HUES64 (cell line): ENCODE measurements around the gene BAZ1A. TPM values are rescaled to one million over a fixed set of nuclear protein-coding genes. Genes with fewer than 3 reads are reported as not detected.
A peak's percentile ranks its signal among the peaks of the same experiment; 100 is the strongest.

Experiments
- H3K27ac ChIP-seq: 2 replicates; pipeline ENCODE4 v1.7.0; 2013; ENCODE audit warnings: low read depth, low read length, inconsistent platforms
- H3K27me3 ChIP-seq: 2 replicates; pipeline ENCODE4 v1.6.1; 2013; ENCODE audit warnings: mild to moderate bottlenecking, low read length; ENCODE audit not compliant: insufficient read depth
- H3K36me3 ChIP-seq: 2 replicates; pipeline ENCODE4 v1.6.1; 2013; ENCODE audit warnings: mild to moderate bottlenecking, low read length; ENCODE audit not compliant: insufficient read depth
- H3K4me1 ChIP-seq: 2 replicates; pipeline ENCODE4 v1.6.1; 2013; ENCODE audit warnings: mild to moderate bottlenecking, low read length, moderate library complexity; ENCODE audit not compliant: insufficient read depth
- H3K4me3 ChIP-seq: 2 replicates; pipeline ENCODE4 v1.5.1; 2013; ENCODE audit warnings: mild to moderate bottlenecking, low read length, moderate library complexity
- H3K9ac ChIP-seq: 2 replicates; pipeline ENCODE4 v1.6.1; 2013; ENCODE audit warnings: mild to moderate bottlenecking, low read depth, low read length
- H3K9me3 ChIP-seq: 2 replicates; pipeline ENCODE4 v1.6.1; 2013; ENCODE audit warnings: low read depth, low read length; ENCODE audit not compliant: insufficient read depth
- WGBS: fragments of 150-250, 120-280 bp; methylation state at CpG from one replicate; pipeline ENCODE4 v1.1.7; 2013; ENCODE audit warnings: missing lambda C conversion rate; 5-methylcytosine and 5-hydroxymethylcytosine counted together
- polyA plus RNA-seq, 2 experiments: library from polyadenylated mRNA; stranded (reverse); fragments of 50-300 nt; gene quantifications; one replicate each; pipeline ENCODE4 v1.2.3, GENCODE V29; 2013

BAZ1A gene, protein sequence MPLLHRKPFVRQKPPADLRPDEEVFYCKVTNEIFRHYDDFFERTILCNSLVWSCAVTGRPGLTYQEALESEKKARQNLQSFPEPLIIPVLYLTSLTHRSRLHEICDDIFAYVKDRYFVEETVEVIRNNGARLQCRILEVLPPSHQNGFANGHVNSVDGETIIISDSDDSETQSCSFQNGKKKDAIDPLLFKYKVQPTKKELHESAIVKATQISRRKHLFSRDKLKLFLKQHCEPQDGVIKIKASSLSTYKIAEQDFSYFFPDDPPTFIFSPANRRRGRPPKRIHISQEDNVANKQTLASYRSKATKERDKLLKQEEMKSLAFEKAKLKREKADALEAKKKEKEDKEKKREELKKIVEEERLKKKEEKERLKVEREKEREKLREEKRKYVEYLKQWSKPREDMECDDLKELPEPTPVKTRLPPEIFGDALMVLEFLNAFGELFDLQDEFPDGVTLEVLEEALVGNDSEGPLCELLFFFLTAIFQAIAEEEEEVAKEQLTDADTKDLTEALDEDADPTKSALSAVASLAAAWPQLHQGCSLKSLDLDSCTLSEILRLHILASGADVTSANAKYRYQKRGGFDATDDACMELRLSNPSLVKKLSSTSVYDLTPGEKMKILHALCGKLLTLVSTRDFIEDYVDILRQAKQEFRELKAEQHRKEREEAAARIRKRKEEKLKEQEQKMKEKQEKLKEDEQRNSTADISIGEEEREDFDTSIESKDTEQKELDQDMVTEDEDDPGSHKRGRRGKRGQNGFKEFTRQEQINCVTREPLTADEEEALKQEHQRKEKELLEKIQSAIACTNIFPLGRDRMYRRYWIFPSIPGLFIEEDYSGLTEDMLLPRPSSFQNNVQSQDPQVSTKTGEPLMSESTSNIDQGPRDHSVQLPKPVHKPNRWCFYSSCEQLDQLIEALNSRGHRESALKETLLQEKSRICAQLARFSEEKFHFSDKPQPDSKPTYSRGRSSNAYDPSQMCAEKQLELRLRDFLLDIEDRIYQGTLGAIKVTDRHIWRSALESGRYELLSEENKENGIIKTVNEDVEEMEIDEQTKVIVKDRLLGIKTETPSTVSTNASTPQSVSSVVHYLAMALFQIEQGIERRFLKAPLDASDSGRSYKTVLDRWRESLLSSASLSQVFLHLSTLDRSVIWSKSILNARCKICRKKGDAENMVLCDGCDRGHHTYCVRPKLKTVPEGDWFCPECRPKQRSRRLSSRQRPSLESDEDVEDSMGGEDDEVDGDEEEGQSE (N-terminal part only)
- 17.4 TPM for polyA plus RNA-seq (2013, experiment 1 of 2)
- polyA plus RNA-seq (2013, experiment 2 of 2), result 20.1 TPM

DNA sequence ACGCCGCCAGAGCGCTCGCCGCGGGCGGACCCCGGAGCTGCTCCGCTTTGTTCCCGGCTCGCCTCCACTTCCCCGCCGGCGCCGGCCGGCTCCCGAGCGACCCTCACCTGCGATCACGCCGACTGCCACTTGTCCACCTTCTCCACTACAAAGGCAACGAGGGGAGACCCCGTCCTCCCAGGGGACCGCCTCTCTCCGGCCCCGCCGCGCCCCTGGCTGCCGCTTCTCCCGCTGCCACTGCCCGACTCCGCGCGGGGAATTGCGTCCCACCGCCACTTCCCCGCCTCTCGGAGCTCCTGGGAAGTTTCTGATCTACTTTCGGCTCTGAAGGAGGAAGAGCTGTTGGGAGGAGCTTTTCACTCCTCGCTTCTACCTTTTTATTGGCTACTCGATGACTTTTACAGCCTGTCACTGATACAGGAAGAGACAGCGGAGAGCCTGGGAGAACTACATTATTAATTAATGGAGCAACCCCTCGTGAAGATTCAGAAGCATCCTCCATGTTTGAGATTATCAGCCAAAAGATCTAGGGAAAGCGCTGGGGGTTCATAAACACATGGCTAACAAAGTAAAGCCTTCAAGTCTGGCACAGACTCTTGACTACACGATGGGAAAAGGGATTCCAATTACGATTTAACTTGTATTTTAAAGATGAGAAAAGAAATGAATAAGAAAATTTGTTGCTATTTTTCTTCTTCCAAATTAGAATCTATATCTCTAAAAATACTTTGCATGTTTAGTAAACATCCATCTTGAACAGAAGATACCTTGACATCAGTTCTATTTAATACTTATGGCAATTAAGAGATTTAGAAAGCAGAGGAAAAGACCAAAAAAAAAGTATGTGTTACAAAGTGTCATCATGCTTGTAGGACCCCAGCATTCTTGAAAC, at the start of gene BAZ1A:
Gene BAZ1A (minus strand): TSS at position 330 of the 892 bp plus-strand sequence. CDS start 756 bp downstream, outside the sequence.
- peak within 1 kb of the TSS; percentile 85 for H3K9ac ChIP-seq
- under 1% methylated on average over 44 of the region's 46 CpGs for WGBS
- peak within 1 kb of the TSS; percentile 78 for H3K4me3 ChIP-seq

DNA sequence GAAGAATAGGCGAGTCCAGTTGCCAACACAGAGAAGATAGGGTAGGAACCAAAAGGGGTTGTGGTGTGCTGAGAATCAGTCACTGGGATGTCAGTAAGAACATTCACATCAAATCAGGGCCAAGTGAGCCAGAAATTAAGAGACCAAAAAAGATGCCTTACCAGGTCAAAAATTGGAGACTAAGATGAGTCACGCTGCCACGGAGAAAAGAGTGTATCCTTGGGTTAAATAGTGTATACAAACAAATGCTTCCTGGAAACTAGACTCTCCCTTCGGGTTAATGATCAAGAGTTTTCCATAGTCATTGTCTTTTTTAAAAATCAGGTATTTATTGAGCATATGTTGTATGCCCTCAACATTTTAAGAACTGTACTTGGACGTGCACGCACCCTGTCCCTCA, 45.2 kb upstream of the BAZ1A start:
- Histone ChIP-seq H3K4me3 (no peak overlapping the region), H3K4me1 (no peaks in the 10 kb centered on the region), H3K27ac (no peak overlapping the region), H3K36me3 (no peaks in the 10 kb centered on the region), H3K9me3 (no peaks in the 10 kb centered on the region), H3K9ac (no peak overlapping the region), H3K27me3 (no peaks in the 10 kb centered on the region)
- 78% methylated on average over 6 of the region's 6 CpGs for WGBS

More for the DNA sequence above, at the start of gene BAZ1A:
- peaks cover 10% of the 10 kb centered on the region; the same call in 1 of the 2 replicates for H3K4me1 ChIP-seq
- H3K36me3 ChIP-seq, result peaks cover 6% of the 10 kb centered on the region; the same call in 1 of the 2 replicates
- peak within 1 kb of the TSS; percentile 86 for H3K27ac ChIP-seq
- no peaks in the 10 kb centered on the region for H3K9me3 ChIP-seq
- peaks cover 19% of the 10 kb centered on the region; the same call in 1 of the 2 replicates for H3K27me3 ChIP-seq

DNA sequence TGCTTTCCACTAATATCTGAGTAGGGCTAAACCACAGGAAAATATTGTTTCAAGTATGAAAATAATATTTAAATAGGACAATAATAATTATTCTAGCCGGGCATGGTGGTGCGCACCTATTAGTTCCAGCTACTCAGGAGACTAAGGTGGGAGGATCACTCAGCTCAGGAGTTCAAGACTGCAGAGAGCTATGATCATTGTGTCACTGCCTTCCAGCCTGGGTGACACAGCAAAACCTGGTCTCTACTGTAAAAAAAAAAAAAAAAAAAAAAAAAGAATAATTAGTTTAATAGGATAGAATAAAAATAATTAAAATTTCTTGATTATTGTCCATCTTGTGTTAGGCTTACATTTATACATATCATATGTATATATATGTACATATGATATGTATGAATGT, 38.5 kb upstream of the BAZ1A start:
- Histone ChIP-seq H3K9me3 (no peaks in the 10 kb centered on the region), H3K27ac (no peak overlapping the region), H3K4me1 (no peaks in the 10 kb centered on the region), H3K4me3 (no peak overlapping the region), H3K36me3 (no peaks in the 10 kb centered on the region), H3K27me3 (no peaks in the 10 kb centered on the region), H3K9ac (no peak overlapping the region)
- 96% methylated on average over 2 of the region's 2 CpGs for WGBS

DNA sequence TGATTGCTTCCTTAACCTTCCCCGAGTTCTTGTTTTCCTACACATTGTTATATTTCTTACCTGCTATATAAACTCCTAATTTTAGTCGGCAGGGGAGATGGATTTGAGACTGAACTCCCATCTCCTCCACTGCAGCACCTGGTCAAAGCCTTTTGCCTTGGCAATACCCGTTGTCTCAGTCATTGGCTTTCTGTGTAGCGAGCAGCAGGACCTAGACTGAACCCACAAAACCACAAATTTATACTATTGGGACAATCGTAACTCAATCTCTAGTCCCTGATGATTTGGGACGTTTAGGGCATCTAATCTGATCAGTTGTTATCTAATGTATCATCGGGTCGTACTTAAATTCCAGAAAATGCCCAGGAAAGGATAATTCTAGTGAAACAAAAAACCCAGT, 37.8 kb upstream of the BAZ1A start:
- no peak overlapping the region for H3K27ac ChIP-seq
- no peaks in the 10 kb centered on the region for H3K27me3 ChIP-seq
- WGBS, result 91% methylated on average over 8 of the region's 8 CpGs
- no peak overlapping the region for H3K4me3 ChIP-seq
- H3K9me3 ChIP-seq, result no peaks in the 10 kb centered on the region
- H3K4me1 ChIP-seq, result no peaks in the 10 kb centered on the region
- H3K36me3 ChIP-seq, result no peaks in the 10 kb centered on the region
- H3K9ac ChIP-seq, result no peak overlapping the region

DNA sequence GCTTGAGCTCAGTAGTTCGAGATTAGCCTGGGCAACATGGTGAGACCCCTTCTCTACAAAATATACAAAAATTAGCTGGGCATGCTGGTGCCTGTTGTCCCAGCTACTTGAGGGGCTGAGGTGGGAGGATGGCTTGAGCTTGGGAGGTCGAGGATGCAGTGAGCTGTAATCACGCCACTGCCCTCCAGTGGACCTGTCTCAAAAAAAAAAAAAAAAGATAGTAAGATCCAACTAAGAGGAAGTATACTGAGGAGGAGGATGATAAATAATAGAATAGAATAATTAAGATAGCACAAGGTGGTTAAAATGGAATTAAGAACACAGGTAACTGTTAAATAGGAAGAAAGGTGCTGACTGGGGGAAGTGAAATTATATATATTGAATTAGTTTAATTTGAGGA, 37.0 kb upstream of the BAZ1A start:
- H3K9me3 ChIP-seq, result no peaks in the 10 kb centered on the region
- no peaks in the 10 kb centered on the region for H3K27me3 ChIP-seq
- no peak overlapping the region for H3K9ac ChIP-seq
- H3K27ac ChIP-seq, result no peak overlapping the region
- no peaks in the 10 kb centered on the region for H3K36me3 ChIP-seq
- no peaks in the 10 kb centered on the region for H3K4me1 ChIP-seq
- WGBS, result 69% methylated on average over 3 of the region's 3 CpGs
- no peak overlapping the region for H3K4me3 ChIP-seq

DNA sequence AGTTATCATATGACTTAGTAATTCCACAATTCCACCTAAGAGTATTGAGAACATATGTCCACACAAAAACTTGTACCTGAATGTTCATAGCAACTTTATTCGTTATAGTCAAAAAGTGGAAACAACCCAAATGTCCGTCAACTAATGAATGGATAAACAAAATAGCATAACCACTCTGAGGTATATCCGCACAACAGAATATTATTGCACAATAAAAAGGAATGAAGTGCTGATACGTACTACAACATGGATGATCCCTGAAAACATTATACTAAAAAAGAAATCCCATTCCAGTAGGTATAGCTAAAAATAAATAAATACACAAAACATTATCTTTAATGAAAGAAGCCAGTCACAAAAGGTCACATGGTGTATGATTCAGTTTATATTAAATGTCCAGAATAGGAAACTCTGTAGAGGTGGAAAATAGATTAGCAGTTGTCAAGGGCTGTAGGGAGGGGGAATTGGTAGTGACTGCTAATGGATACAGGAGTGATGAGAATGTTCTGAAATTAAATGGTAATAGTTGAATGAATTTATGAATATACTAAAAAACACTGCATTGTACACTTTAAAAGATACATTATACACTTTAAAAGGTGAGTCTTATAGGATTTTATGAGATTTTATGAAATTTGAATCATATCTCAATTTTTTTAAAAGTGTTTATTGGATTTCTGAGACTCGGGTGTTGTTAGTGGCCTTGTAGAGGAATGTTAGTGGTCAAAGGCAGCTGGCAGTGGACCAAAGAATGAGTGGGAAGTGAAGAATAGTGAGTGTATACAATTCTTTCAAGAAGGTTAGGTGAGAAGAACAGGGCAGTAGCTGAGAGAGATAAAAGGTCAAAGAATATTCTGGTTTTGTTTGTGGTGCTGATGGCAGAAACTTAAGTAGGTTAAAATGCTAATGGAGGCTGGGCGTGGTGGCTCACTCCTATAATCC, 36.3 kb upstream of the BAZ1A start:
- Histone ChIP-seq H3K4me1 (no peaks in the 10 kb centered on the region), H3K27ac (no peak overlapping the region), H3K27me3 (no peaks in the 10 kb centered on the region), H3K4me3 (no peak overlapping the region), H3K9me3 (no peaks in the 10 kb centered on the region), H3K36me3 (no peaks in the 10 kb centered on the region), H3K9ac (no peak overlapping the region)
- WGBS, result 86% methylated on average over 4 of the region's 6 CpGs

DNA sequence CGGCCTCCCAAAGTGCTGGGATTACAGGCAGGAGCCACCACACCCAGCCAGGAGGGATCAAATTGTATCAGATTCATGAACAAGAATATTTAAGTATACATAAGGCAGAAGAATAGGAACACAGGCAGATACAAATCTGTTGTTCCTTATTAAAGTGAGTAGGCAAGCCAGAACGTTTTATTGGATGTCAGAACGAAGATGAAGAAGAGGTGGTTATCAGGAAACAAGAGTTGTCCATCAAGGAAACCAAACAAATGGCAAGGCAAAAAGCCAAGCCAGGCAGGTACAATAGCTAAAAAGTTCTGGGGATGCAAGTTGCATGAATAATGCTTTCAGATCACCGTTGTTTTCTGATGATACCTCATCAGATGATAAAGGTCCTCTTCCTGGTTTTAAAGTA, 31.1 kb upstream of the BAZ1A start:
- no peak overlapping the region for H3K4me3 ChIP-seq
- 88% methylated on average over 4 of the region's 4 CpGs for WGBS
- no peak overlapping the region for H3K27ac ChIP-seq
- no peaks in the 10 kb centered on the region for H3K27me3 ChIP-seq
- no peaks in the 10 kb centered on the region for H3K4me1 ChIP-seq
- H3K9me3 ChIP-seq, result no peaks in the 10 kb centered on the region
- no peaks in the 10 kb centered on the region for H3K36me3 ChIP-seq
- no peak overlapping the region for H3K9ac ChIP-seq

DNA sequence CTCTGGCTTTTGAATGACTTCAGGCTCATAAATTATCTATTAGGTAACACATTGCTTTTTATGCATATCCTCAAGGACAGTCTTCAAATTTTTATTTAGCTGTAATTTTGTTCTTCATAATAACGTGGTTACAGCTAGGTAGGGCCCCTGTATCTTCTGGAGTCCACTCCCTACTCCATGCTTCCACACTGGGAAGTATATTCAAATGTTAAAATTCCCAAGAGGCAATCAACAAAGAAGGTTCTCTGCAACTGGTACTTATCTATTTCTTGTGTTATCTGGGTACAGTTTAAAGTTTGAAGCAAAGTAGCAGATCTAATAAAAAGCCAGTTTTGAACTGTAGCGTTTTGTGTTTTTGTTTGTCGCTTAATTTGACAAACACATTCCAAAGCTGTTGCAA, 20.1 kb upstream of the BAZ1A start:
- Histone ChIP-seq H3K9me3 (no peaks in the 10 kb centered on the region), H3K27me3 (no peaks in the 10 kb centered on the region), H3K27ac (no peak overlapping the region), H3K36me3 (no peaks in the 10 kb centered on the region), H3K4me1 (peaks cover 10% of the 10 kb centered on the region), H3K4me3 (no peak overlapping the region), H3K9ac (no peak overlapping the region)
- WGBS, result 76% methylated on average over 2 of the region's 3 CpGs

DNA sequence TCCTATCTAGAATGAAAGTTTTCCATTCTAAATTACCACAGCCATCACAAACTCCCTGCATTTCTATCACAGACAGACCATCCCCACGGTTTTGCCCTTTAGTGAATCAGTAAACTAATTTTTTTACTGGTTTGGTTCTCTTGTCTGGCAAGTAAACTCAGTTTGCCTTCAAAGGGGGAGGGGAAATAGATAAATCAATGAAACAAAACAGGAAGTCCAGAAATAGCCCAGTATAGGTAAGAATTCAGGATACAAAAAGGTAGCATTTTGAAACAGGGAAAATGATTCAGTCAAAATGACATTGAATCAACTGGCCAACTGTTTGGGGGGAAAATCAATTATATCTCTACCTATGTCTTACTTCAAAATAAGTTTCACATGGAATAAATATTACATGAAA, 15.8 kb upstream of the BAZ1A start:
- Histone ChIP-seq H3K27me3 (no peaks in the 10 kb centered on the region), H3K9ac (no peak overlapping the region), H3K27ac (no peak overlapping the region), H3K4me1 (peaks cover 16% of the 10 kb centered on the region), H3K4me3 (no peak overlapping the region), H3K36me3 (no peaks in the 10 kb centered on the region), H3K9me3 (no peaks in the 10 kb centered on the region)
- 85% methylated on average over 1 of the region's 1 CpG for WGBS
